MM.1S (cell line): ENCODE measurements around the gene SCRT2.

ENCODE experiments used
- EZH2 ChIP-seq: fragments of 300-600 bp; sonication (generic); optimal IDR thresholded peaks from 2 replicates; pipeline ENCODE3; 2017; ENCODE audit warnings: low read depth, mild to moderate bottlenecking, antibody characterized with exemption, low read length, mixed read lengths
- EZH2phosphoT487 ChIP-seq: fragments of 300-600 bp; sonication (generic); IDR thresholded peaks from 2 replicates; pipeline ENCODE4 v1.6.1; 2018; ENCODE audit warnings: antibody characterized with exemption, low read length
- TF ChIP-seq, protein P1 (sequence below): fragments of 300-600 bp; sonication (generic); IDR thresholded peaks from 2 replicates; pipeline ENCODE4 v1.5.1; 2016; ENCODE audit warnings: antibody characterized with exemption, low read length, mixed read lengths

DNA sequence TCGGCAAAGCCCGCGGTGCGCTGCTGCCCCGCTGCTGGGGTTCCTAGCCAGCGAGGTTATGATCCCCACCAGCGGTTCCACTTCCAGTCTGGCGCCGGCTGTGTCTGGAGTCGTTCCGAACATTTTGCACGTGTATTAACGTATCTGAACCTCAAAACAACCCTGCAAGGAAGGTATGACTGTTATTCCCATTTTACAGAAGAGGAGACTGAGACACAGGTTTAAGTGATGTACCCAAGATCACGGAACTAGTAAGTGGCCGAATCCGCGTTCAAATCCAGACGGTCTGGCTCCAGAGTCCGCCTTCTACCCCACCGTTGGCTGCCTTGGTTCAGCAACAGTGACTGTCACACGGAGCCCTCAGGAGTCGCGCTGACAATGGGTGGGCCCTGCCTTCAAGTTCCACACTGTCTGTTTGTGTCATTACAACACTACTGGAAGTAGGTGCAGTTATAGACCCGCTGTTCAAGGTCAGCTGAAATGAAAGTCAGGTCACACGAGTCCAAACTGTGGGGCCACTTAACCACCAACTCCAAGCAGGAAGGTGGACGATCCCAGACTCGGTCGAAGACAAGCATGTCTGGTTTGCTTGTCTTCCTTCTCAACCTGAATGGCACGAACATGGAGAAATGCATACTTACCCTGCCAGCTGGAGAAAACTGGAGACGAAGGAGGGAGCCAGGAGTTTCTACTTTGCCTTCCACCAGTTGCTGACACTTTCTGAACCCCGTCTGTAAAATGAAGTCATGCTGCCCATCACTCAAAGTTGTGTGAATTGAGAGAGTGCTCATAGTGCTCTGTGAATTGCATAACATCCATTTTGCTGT lies 21.8 kb downstream of the SCRT2 start:
- TF ChIP-seq, protein P1, sequence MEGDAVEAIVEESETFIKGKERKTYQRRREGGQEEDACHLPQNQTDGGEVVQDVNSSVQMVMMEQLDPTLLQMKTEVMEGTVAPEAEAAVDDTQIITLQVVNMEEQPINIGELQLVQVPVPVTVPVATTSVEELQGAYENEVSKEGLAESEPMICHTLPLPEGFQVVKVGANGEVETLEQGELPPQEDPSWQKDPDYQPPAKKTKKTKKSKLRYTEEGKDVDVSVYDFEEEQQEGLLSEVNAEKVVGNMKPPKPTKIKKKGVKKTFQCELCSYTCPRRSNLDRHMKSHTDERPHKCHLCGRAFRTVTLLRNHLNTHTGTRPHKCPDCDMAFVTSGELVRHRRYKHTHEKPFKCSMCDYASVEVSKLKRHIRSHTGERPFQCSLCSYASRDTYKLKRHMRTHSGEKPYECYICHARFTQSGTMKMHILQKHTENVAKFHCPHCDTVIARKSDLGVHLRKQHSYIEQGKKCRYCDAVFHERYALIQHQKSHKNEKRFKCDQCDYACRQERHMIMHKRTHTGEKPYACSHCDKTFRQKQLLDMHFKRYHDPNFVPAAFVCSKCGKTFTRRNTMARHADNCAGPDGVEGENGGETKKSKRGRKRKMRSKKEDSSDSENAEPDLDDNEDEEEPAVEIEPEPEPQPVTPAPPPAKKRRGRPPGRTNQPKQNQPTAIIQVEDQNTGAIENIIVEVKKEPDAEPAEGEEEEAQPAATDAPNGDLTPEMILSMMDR: no peak
- TF ChIP-seq EZH2 (no peak), EZH2phosphoT487 (no peak)
